IPS DF 6.9 (cell line): ENCODE measurements around the gene DLGAP1.

Experiments used
- DNase-seq: peaks from one replicate; pipeline ENCODE4 v3.0.0-alpha.2; 2013; ENCODE audit warnings: low read depth, low spot score
- H3K27ac ChIP-seq: one replicate; pipeline ENCODE4 v1.5.1; 2013; ENCODE audit warnings: low read length, control low read depth
- H3K27me3 ChIP-seq: 2 replicates; pipeline ENCODE4 v1.6.1; 2013; ENCODE audit warnings: mild to moderate bottlenecking, low read length; ENCODE audit not compliant: control insufficient read depth, insufficient read depth
- H3K36me3 ChIP-seq: 2 replicates; pipeline ENCODE4 v1.6.1; 2013; ENCODE audit warnings: low read length; ENCODE audit not compliant: control insufficient read depth, insufficient read depth
- H3K4me1 ChIP-seq: 2 replicates; pipeline ENCODE4 v1.6.1; 2013; ENCODE audit warnings: low read length; ENCODE audit not compliant: control insufficient read depth, insufficient read depth
- H3K4me3 ChIP-seq: 2 replicates; pipeline ENCODE4 v1.5.1; 2013; ENCODE audit warnings: mild to moderate bottlenecking, low read length
- H3K9me3 ChIP-seq: 2 replicates; pipeline ENCODE4 v1.6.1; 2013; ENCODE audit warnings: low read length, inconsistent platforms; ENCODE audit not compliant: control insufficient read depth, insufficient read depth
- WGBS: extraction: QIAGEN DNeasy Blood & Tissue Kit; methylation state at CpG from one replicate; pipeline ENCODE4 v1.1.7; 2013; ENCODE audit warnings: mixed read lengths, missing lambda C conversion rate; ENCODE audit not compliant: insufficient read length, insufficient coverage; 5-methylcytosine and 5-hydroxymethylcytosine counted together

Gene DLGAP1

GRCh38 chr18:3777719-3778118 lies 677.4 kb downstream of the DLGAP1 start:
- DNase-seq, result no peak
- Histone ChIP-seq H3K36me3 (no peaks in the 10 kb centered on the region), H3K27ac (no peak overlapping the region), H3K4me1 (no peaks in the 10 kb centered on the region), H3K27me3 (no peaks in the 10 kb centered on the region), H3K9me3 (no peaks in the 10 kb centered on the region), H3K4me3 (no peak overlapping the region)
- no CpG with 5 or more reads among the region's 1 CpG for WGBS

- Histone ChIP-seq H3K4me1 (no peaks in the 10 kb centered on the region), H3K27me3 (no peaks in the 10 kb centered on the region), H3K27ac (no peak overlapping the region), H3K4me3 (no peak overlapping the region), H3K9me3 (no peaks in the 10 kb centered on the region), H3K36me3 (no peaks in the 10 kb centered on the region)
- 100% methylated on average over 3 of the region's 5 CpGs for WGBS
- DNase-seq, result no peak
Measured at GRCh38 chr18:3777122-3777521, 678.0 kb downstream of the DLGAP1 start.

GRCh38 chr18:3775996-3776395 lies 679.1 kb downstream of the DLGAP1 start:
- no peaks in the 10 kb centered on the region for H3K27me3 ChIP-seq
- no peaks in the 10 kb centered on the region for H3K4me1 ChIP-seq
- H3K4me3 ChIP-seq, result no peak overlapping the region
- DNase-seq, result no peak
- no CpG with 5 or more reads among the region's 5 CpGs for WGBS
- H3K9me3 ChIP-seq, result no peaks in the 10 kb centered on the region
- H3K36me3 ChIP-seq, result no peaks in the 10 kb centered on the region
- H3K27ac ChIP-seq, result no peak overlapping the region

DNA sequence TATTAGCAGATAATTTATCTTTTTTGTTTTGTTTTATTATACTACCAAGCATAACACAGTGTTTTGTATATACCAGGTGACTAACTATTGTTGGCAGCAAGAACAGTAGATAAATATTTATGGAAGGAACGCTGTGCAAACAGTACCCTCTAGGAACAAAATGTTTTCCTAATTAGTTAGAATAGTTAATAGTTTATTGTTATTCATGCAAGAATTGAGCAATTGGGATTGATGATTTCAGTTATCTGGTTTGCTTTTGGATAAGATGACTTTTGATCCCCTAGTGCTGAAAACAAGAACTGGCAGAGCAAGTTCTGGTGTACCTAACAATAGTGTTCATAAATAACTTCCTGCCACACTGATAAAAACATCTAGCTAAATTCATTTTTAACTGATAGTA lies 681.8 kb downstream of the DLGAP1 start:
- Histone ChIP-seq H3K9me3 (no peaks in the 10 kb centered on the region), H3K27ac (no peak overlapping the region), H3K27me3 (no peaks in the 10 kb centered on the region), H3K4me1 (no peaks in the 10 kb centered on the region), H3K4me3 (no peak overlapping the region), H3K36me3 (no peaks in the 10 kb centered on the region)
- WGBS, result no CpG with 5 or more reads among the region's 1 CpG
- no peak for DNase-seq

- DNase-seq, result peak; percentile 50
- Histone ChIP-seq H3K9me3 (no peaks in the 10 kb centered on the region), H3K4me3 (peak overlapping the region; percentile 50; the same call in 1 of the 2 replicates), H3K27ac (no peak overlapping the region), H3K36me3 (no peaks in the 10 kb centered on the region), H3K4me1 (no peaks in the 10 kb centered on the region), H3K27me3 (no peaks in the 10 kb centered on the region)
- no CpG with 5 or more reads among the region's 40 CpGs for WGBS
Measured at GRCh38 chr18:3771121-3771971, 683.8 kb downstream of the DLGAP1 start.

DNA sequence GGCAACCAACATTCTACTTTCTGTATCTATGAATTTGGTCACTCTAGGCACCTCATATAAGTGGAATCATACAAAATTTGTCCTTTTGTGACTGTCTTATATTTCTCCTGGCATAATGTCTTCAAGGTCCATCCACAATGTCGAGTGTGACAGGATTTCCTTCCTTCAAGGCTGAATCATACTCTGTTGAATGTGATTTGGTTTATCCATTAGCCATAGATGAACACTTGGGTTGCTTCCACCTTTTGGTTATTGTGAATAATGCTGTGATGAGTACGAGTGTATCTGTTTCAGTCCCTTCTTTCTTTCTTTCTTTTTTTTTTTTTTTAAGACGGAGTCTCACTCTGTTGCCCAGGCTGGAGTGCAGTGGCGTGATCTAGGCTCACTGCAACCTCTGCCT lies 693.8 kb downstream of the DLGAP1 start:
- WGBS, result no CpG with 5 or more reads among the region's 4 CpGs
- no peaks in the 10 kb centered on the region for H3K36me3 ChIP-seq
- no peak for DNase-seq
- H3K4me1 ChIP-seq, result no peaks in the 10 kb centered on the region
- no peaks in the 10 kb centered on the region for H3K27me3 ChIP-seq
- no peak overlapping the region for H3K27ac ChIP-seq
- no peak overlapping the region for H3K4me3 ChIP-seq
- H3K9me3 ChIP-seq, result no peaks in the 10 kb centered on the region

- WGBS, result no CpG with 5 or more reads among the region's 7 CpGs
- Histone ChIP-seq H3K4me1 (no peaks in the 10 kb centered on the region), H3K27ac (no peak overlapping the region), H3K9me3 (no peaks in the 10 kb centered on the region), H3K27me3 (no peaks in the 10 kb centered on the region), H3K4me3 (no peak overlapping the region), H3K36me3 (no peaks in the 10 kb centered on the region)
- DNase-seq, result no peak
Measured at GRCh38 chr18:3760741-3761140, 694.4 kb downstream of the DLGAP1 start.

DNA sequence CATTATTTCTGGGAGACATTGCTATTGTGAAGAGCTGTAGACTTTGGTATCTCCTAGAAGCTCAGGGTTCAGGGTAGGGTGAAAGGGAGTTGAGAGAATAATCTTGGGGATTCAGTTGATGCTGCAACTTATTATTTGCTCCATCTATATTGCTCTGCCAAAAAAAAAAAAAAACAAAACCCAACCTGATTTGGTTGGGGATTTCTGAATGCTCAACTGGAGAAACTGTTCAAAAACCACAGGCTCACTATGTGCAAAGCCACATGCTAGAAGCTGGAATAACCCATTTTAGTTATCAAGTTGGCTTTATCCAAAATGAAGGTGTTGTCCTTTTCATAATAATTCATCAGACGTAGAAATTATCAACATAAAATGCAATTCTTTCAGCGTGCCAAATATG lies 696.0 kb downstream of the DLGAP1 start:
- H3K27me3 ChIP-seq, result no peaks in the 10 kb centered on the region
- WGBS, result no CpG with 5 or more reads among the region's 2 CpGs
- H3K36me3 ChIP-seq, result no peaks in the 10 kb centered on the region
- no peak overlapping the region for H3K27ac ChIP-seq
- no peaks in the 10 kb centered on the region for H3K9me3 ChIP-seq
- no peak overlapping the region for H3K4me3 ChIP-seq
- no peaks in the 10 kb centered on the region for H3K4me1 ChIP-seq
- no peak for DNase-seq

GRCh38 chr18:3758531-3758930 lies 696.6 kb downstream of the DLGAP1 start:
- no peak overlapping the region for H3K4me3 ChIP-seq
- no CpG with 5 or more reads among the region's 7 CpGs for WGBS
- no peaks in the 10 kb centered on the region for H3K27me3 ChIP-seq
- no peak overlapping the region for H3K27ac ChIP-seq
- DNase-seq, result no peak
- no peaks in the 10 kb centered on the region for H3K9me3 ChIP-seq
- H3K4me1 ChIP-seq, result no peaks in the 10 kb centered on the region
- H3K36me3 ChIP-seq, result no peaks in the 10 kb centered on the region

GRCh38 chr18:3757361-3757760 lies 697.7 kb downstream of the DLGAP1 start:
- H3K36me3 ChIP-seq, result no peaks in the 10 kb centered on the region
- H3K4me1 ChIP-seq, result no peaks in the 10 kb centered on the region
- no CpG with 5 or more reads among the region's 3 CpGs for WGBS
- no peak overlapping the region for H3K27ac ChIP-seq
- H3K4me3 ChIP-seq, result no peak overlapping the region
- no peaks in the 10 kb centered on the region for H3K27me3 ChIP-seq
- H3K9me3 ChIP-seq, result no peaks in the 10 kb centered on the region
- no peak for DNase-seq

- H3K4me3 ChIP-seq, result no peak overlapping the region
- no peak for DNase-seq
Measured at GRCh38 chr18:3753106-3753505, 702.0 kb downstream of the DLGAP1 start.

More at GRCh38 chr18:3753106-3753505, 702.0 kb downstream of the DLGAP1 start:
- H3K9me3 ChIP-seq, result no peaks in the 10 kb centered on the region
- H3K4me1 ChIP-seq, result no peaks in the 10 kb centered on the region
- H3K36me3 ChIP-seq, result no peaks in the 10 kb centered on the region
- H3K27ac ChIP-seq, result no peak overlapping the region
- H3K27me3 ChIP-seq, result no peaks in the 10 kb centered on the region
- no CpG with 5 or more reads among the region's 4 CpGs for WGBS
